Upper lobe of right lung (tissue), 1 donor: ENCODE results near the gene MYADML2. TPM values are rescaled to one million over a fixed set of nuclear protein-coding genes. Genes with fewer than 3 reads are reported as not detected.

Experiments used
- ATAC-seq: fragments of 200-7000 bp; cut with Tn5 transposase; one replicate; pipeline ENCODE4 v1.9.1; 2020; ENCODE audit warnings: mild to moderate bottlenecking, moderate library complexity
- DNase-seq: peaks from one replicate; pipeline ENCODE4 v3.0.0-alpha.2; 2020
- H3K27ac ChIP-seq: fragments of 200-600 bp; one replicate; pipeline ENCODE4 v1.8.0; 2022
- H3K27me3 ChIP-seq: fragments of 200-600 bp; one replicate; pipeline ENCODE4 v1.8.0; 2022; ENCODE audit warnings: mild to moderate bottlenecking
- H3K36me3 ChIP-seq: fragments of 200-600 bp; one replicate; pipeline ENCODE4 v1.8.0; 2022
- H3K4me1 ChIP-seq: fragments of 200-600 bp; one replicate; pipeline ENCODE4 v1.8.0; 2022
- H3K4me3 ChIP-seq: fragments of 200-600 bp; one replicate; pipeline ENCODE4 v1.8.0; 2022; ENCODE audit warnings: mild to moderate bottlenecking
- H3K9me3 ChIP-seq: fragments of 200-600 bp; one replicate; pipeline ENCODE4 v1.8.0; 2022
- intact Hi-C: fragments of 100-400 bp; cut with DNase I; formaldehyde crosslinking; loops from one replicate; pipeline ENCODE4 v1.11.0; 2022
- total RNA-seq: library from RNA; stranded (reverse); fragmentation: NEBNext Ultra II Directional; extraction: Animal tissue kit (Norgen Biotek cat#: 25700); gene quantifications from one replicate; pipeline ENCODE4 v1.2.1, GENCODE V29; 2021
- TF ChIP-seq, protein P1 (sequence below): fragments of 200-600 bp; IDR thresholded peaks from one replicate; pipeline ENCODE4 v1.8.0; 2022; ENCODE audit warnings: antibody characterized with exemption
- donor health status: DM: no; HTN: yes; CAD: no; lungs with severe emphysema.

The MYADML2 gene
- total RNA-seq, 1 donor from 2014 or later: not detected

DNA sequence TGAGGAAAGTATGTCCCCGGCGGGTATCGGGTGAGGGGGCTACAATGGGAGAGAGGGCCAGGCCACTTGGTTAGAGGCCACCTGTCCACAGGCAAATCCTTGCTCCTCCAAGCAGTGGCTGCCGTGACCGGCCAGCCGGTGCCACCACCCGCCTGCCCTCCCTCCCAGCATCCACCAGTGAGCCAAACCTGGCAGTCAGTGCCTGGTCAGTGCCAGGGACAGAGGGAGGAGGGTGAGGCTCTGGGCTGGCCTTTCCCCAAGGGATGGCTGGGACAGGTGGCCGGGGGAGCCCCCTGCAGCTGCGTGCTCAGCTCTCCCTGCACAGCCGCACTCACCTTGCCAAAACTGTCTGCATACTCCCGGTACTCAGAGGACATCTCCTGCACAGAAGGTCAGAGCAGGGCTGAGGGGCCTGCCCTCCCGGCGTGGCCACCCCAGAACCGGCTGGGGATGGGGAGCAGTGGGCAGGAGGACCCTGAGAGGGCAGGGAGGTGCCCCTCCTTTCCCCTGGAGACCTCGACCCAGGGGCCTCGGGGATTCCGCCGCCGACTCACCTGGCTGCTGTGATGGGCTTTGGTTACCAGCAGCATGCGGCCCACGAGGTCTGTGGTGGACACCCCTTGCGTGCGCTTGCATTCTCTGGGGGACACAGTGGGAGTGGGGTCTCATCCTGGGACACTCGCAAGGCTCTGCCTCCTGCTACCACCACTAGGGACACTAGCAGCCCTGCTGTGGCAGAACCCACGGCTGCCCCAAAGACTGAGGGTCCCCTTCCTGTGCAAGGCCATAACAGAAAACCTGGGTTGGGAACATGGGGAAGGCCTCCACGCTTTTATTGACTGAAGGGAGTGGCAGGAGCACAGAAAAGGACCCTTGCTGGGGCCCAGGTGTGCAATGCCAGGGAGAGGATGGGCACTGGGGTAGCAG lies 39.6 kb downstream of the MYADML2 start:
- DNase-seq (no peak), ATAC-seq (no peak)
- no peaks in the 10 kb centered on the region for H3K27me3 ChIP-seq

DNA sequence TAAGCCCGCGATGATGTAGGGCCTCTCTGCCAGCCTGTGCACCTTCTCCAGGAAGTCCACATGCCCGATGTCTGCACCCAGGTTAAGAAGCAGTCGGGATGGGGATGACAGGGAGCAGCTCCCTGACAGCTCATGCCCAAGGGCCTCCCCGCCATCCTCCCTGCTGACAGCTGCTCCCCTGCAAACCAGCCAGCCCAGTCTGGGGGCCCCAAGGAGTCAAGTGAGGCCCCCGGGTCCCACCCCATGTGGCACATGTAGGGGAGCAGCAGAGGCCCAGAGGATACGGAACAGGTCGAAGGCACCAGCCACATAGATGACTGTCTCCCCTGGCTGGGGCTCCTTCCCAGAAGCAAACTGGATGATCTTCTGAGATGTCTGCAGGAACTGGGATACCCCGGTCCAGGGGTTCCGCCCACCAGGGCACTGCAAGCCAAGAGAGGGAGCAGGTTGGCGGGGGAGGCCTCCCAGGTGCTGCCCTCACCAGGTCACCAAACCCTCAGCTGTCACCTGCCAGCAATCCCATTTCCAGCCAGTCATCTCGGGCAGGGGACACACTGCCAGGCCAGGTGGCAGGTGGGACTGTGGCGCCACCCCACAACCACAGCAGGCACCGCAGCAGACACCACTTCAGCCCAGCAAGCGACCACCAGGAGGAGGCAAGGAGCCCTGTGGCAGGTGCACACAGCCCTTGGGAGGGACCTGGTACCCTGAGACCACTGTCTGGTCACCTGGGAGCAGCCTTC lies 40.4 kb downstream of the MYADML2 start:
- Histone ChIP-seq H3K4me3 (no peak overlapping the region), H3K27ac (no peak overlapping the region), H3K36me3 (peaks cover 12% of the 10 kb centered on the region), H3K9me3 (no peaks in the 10 kb centered on the region), H3K27me3 (no peaks in the 10 kb centered on the region), H3K4me1 (peaks cover 14% of the 10 kb centered on the region)
- intact Hi-C loops: no loop called here
- no peak for DNase-seq
- no peak for ATAC-seq
- TF ChIP-seq, protein P1, sequence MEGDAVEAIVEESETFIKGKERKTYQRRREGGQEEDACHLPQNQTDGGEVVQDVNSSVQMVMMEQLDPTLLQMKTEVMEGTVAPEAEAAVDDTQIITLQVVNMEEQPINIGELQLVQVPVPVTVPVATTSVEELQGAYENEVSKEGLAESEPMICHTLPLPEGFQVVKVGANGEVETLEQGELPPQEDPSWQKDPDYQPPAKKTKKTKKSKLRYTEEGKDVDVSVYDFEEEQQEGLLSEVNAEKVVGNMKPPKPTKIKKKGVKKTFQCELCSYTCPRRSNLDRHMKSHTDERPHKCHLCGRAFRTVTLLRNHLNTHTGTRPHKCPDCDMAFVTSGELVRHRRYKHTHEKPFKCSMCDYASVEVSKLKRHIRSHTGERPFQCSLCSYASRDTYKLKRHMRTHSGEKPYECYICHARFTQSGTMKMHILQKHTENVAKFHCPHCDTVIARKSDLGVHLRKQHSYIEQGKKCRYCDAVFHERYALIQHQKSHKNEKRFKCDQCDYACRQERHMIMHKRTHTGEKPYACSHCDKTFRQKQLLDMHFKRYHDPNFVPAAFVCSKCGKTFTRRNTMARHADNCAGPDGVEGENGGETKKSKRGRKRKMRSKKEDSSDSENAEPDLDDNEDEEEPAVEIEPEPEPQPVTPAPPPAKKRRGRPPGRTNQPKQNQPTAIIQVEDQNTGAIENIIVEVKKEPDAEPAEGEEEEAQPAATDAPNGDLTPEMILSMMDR: no peak

More for the DNA sequence above, 39.6 kb downstream of the MYADML2 start:
- TF ChIP-seq, protein P1: no peak
- H3K36me3 ChIP-seq: peaks cover 19% of the 10 kb centered on the region
- no peak overlapping the region for H3K4me3 ChIP-seq
- peaks cover 13% of the 10 kb centered on the region for H3K4me1 ChIP-seq
- intact Hi-C loops: no loop called here
- no peak overlapping the region for H3K27ac ChIP-seq
- H3K9me3 ChIP-seq: no peaks in the 10 kb centered on the region

DNA sequence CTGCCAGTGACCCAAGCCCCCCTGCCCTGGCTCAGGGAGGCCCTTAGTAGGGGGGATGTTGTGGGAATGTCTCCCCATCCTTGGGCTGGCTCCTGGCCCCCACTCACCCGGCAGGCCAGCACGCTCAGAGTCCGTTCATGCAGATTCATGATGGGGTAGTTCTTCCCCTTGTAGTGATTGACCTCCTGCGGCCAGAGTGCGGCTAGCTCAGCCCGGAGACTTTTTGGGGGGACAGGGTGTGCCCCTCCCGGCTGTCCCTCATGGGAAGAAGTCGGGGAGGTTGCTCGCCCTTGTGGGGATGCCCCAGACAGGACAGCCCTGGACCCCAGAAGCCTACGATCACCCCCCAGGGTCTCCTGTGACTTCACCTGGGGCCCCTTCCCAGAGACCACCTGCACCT lies 41.0 kb downstream of the MYADML2 start:
- intact Hi-C loops: no loop called here
- Histone ChIP-seq H3K27ac (no peak overlapping the region), H3K27me3 (no peaks in the 10 kb centered on the region), H3K4me1 (peaks cover 15% of the 10 kb centered on the region), H3K9me3 (no peaks in the 10 kb centered on the region), H3K4me3 (no peak overlapping the region), H3K36me3 (peaks cover 12% of the 10 kb centered on the region)
- TF ChIP-seq, protein P1: no peak
- no peak for ATAC-seq
- no peak for DNase-seq

DNA sequence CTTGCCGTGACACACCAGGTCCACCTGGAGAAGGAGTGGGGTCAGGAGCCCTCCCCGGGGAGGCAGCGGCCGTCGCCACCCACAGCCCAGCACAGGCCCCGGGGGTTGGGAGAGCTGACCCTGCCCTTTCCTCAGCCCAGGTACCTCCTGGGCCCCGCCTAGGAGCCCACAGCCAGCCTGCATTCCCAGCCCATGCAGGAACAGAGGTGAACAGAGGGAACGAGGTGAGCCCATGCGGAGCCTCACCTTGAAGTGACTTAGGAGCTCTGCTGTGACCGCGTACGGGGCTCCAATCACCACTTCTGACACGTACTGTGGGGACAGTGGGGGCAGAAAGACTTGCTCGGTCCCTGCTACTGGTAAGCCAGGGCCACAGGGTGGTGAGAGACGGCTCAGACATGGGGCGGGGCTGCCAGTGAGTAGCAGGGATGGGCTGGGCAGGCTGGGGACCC lies 41.6 kb downstream of the MYADML2 start:
- H3K36me3 ChIP-seq: peaks cover 14% of the 10 kb centered on the region
- H3K27ac ChIP-seq: no peak overlapping the region
- peaks cover 14% of the 10 kb centered on the region for H3K4me1 ChIP-seq
- no peaks in the 10 kb centered on the region for H3K9me3 ChIP-seq
- intact Hi-C loops: no loop called here
- TF ChIP-seq, protein P1: no peak
- ATAC-seq (no peak), DNase-seq (no peak)
- no peak overlapping the region for H3K4me3 ChIP-seq
- no peaks in the 10 kb centered on the region for H3K27me3 ChIP-seq

DNA sequence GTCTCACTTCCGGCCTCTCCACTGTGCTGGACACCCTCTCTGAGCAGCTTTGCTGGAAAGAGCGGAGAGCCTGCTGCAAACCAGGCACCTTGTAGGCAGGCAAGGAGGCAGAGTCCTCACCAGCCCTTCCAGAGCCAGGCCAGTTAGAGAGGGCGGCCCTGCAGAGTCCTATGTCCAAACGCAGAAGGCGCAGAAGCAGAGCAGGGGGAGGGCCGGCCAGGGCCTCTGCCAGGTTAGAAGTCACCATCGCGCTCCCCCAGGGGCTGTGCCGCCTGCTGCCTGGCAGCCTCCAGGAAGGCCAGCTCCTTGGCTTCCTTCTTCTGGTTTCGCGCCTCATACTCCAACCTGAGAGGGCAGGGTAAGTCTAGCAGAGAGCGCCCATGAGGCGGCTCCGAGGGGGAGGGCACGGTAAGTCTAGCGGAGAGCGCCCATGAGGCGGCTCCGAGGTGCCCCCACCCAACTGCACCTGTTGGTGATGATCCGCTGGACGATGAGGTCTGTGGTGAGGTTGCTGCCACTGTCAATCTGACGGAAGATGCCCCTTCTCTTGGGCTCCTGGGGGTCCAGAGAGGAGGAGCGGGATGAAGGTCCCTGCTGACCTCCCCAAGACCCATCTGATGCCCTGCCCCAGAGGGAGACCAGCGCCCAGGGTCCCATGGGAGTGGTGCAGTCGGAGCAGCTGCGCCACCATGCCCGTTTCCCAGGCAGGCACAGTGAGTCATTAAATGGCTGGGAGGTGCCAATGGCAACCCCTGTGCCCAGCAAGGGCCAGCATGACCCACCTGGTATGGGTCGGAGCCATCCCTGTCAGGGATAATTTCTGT lies 42.2 kb downstream of the MYADML2 start:
- Histone ChIP-seq H3K4me3 (no peak overlapping the region), H3K4me1 (peaks cover 7% of the 10 kb centered on the region), H3K36me3 (peaks cover 20% of the 10 kb centered on the region), H3K27me3 (no peaks in the 10 kb centered on the region), H3K9me3 (no peaks in the 10 kb centered on the region), H3K27ac (no peak overlapping the region)
- no peak for DNase-seq
- ATAC-seq: no peak
- intact Hi-C loops: no loop called here
- TF ChIP-seq, protein P1: no peak
